Measurements from ENCODE around the gene CIB4.

The CIB4 gene

GRCh38 chr2:26532301-26533250 is 108.6 kb downstream of the CIB4 start:
- no peak for TF ChIP-seq CTCF (conservative IDR thresholded peaks at IDR 0.05; ENCODE audit: control insufficient read depth, insufficient read depth, low read depth, low read length)
- H3K4me3 ChIP-seq (ENCODE audit: control insufficient read depth, low read depth, low read length) = no peak overlapping the region
- DNase-seq (ENCODE audit: low read depth) = no peak
